RPMI8226 (cell line): ENCODE results near the gene SBK2.
A peak's percentile ranks its signal among the peaks of the same experiment; 100 is the strongest.

Experiments used
- DNase-seq: peaks from one replicate; pipeline ENCODE4 v3.0.0-alpha.2; 2015

Gene SBK2

DNA sequence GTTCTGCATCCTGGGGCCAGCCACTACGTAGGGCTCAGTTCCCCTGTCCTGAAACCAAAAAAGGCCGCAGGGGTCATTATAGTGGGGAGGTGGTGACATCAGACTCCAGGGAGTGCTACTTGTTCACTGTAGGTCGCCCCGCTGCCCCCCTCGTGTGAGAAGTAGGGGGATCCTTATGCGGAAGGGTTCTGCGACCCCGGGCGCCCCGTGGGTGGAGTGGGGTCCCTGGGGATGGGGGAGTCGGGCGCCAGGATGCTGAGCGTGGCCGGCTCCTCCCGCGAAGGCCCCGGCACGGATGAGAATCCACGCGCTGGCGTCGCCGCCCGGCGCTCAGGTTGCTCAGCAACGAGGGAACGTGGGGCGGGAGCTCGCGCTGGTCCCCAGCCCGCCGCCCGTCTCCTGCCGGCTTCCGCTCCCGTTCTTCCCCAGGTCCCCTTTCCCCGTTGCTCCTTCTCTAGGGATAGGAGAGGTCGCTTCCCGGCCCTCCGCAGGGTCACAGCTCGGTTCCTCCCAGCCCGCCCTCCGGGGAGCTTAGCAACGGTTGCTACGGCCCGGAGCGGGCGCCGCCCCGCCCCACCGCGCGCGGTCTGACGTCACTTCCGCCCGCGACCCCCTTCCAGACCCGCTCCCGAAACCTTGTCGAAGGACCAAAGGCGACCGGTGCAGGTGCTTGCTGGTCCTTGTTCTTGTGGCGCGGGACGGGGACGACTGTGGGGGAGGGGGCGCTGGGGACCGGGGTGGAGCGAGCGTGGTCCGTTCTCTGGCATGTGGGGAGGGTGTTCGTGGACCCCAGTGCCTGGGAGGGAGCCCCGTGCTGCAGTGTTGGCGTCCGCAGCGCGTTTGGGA is 52.1 kb downstream of the SBK2 start, which contains the start of gene NAT14:
TSS of gene NAT14 (plus strand) at position 596 of the 846 bp plus-strand sequence. CDS start 521 bp downstream, outside the sequence.
- peak; percentile 66 for DNase-seq

GRCh38 chr19:55483706-55484592 is 53.0 kb downstream of the SBK2 start:
- DNase-seq = no peak

DNA sequence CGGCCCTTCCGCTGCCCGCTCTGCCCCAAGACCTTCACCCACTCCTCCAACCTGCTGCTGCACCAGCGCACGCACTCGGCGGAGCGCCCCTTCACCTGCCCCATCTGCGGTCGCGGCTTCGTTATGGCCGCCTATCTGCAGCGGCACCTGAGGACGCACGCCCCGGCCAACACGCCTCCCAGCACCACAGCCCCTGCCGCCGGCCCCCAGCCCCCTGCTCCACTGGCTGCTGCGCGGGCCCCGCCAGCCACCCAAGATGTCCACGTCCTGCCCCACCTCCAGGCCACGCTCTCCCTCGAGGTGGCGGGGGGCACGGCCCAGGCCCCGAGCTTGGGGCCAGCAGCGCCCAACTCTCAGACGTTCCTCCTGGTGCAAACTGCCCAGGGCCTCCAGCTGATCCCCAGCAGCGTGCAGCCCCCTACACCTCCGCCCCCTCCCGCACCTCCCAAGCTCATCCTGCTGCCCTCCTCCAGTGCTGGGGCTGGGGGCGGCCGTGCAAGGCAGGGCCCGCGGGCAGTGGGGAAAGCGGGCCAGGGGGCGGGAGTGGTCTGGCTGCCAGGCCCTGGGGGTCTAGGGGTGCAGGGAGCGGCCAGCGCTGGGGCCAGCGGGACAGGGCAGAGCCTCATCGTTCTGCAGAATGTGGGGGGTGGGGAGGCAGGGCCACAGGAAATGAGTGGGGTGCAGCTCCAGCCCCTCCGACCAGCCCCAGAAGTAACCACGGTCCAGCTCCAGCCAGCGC is 53.8 kb downstream of the SBK2 start:
- DNase-seq = no peak

GRCh38 chr19:55482156-55482961 is 54.6 kb downstream of the SBK2 start:
- DNase-seq = no peak

DNA sequence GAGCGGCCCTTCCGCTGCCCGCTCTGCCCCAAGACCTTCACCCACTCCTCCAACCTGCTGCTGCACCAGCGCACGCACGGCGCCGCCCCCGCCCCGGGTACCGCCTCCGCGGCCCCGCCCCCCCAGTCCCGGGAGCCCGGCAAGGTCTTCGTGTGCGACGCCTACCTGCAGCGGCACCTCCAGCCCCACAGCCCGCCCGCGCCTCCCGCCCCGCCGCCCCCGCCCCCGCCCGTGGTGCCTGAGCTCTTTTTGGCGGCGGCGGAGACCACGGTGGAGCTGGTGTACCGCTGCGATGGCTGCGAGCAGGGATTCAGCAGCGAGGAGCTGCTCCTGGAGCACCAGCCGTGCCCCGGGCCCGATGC is 55.2 kb downstream of the SBK2 start:
- no peak for DNase-seq

- DNase-seq = no peak
Measured at GRCh38 chr19:55481148-55481793, 55.7 kb downstream of the SBK2 start.

DNA sequence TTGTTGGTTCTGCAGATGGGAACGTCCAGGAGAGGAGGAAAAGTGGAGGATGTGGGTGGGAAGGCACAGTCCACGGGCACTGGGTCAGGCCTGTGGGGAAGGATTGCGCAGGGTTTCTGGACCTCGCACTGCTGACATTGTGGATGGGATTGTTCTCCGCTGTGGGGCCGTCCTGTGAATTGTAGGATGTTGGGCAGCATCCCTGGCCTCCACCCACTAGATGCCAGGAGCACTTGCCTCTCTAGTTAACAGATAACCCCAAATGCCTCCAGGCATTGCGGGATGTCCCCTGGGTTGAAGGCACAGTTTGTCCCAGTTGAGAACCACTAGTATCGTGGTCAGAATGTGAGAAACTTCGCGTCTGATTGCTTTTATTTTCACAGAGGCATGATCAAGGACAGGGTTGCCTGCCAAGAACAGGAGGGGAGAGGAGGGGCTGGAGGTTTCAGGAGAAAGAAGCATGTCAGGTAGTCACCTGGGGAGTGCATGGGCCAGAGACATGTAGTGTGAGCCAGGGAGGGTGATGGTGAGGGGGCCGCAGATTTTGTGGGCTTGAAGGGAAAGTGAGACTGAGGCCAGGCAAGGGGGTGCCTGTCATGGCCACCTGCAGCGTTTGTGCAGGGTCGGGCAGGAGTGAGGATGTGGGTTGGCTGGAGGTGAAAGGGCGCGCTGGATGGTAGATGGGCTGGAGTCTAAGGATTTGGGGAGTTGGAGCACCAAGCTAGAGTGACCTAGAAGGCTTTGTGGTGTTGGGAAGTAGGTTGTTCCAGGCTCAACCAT is 57.3 kb downstream of the SBK2 start:
- DNase-seq = no peak

GRCh38 chr19:55479045-55479444 is 57.9 kb downstream of the SBK2 start:
- no peak for DNase-seq
